Mesendoderm (in vitro differentiated cells): ENCODE measurements around the gene SPTLC2.

Experiments
- DNase-seq: peaks from one replicate; pipeline ENCODE4 v3.0.0; 2013
- H2AK5ac ChIP-seq: 2 replicates; pipeline ENCODE4 v1.6.1; 2013; ENCODE audit warnings: low read length, inconsistent platforms
- H2BK120ac ChIP-seq: 2 replicates; pipeline ENCODE4 v1.6.1; 2013; ENCODE audit warnings: low read depth, mild to moderate bottlenecking, low read length, moderate library complexity, mixed read lengths
- H2BK15ac ChIP-seq: replicated peaks from 2 replicates; pipeline ENCODE4 v1.6.1; 2013; ENCODE audit warnings: low read depth, mild to moderate bottlenecking, moderate library complexity
- H2BK5ac ChIP-seq: 2 replicates; pipeline ENCODE4 v1.6.1; 2013; ENCODE audit warnings: low read length, inconsistent platforms
- H3K18ac ChIP-seq: 2 replicates; pipeline ENCODE4 v1.6.1; 2013; ENCODE audit warnings: mild to moderate bottlenecking, low read length, mixed read lengths
- H3K23ac ChIP-seq: one replicate; pipeline ENCODE4 v1.6.1; 2013; ENCODE audit warnings: low read length
- H3K27ac ChIP-seq: 2 replicates; pipeline ENCODE4 v1.5.1; 2013; ENCODE audit warnings: low read depth, mild to moderate bottlenecking, inconsistent platforms, low read length, moderate library complexity
- H3K27me3 ChIP-seq: 2 replicates; pipeline ENCODE4 v1.6.1; 2013; ENCODE audit warnings: low read length, control low read depth, mild to moderate bottlenecking, inconsistent platforms; ENCODE audit not compliant: insufficient read depth, poor library complexity
- H3K36me3 ChIP-seq: 2 replicates; pipeline ENCODE4 v1.6.1; 2013; ENCODE audit warnings: low read length, inconsistent platforms; ENCODE audit not compliant: control insufficient read depth, insufficient read depth
- H3K4ac ChIP-seq: one replicate; pipeline ENCODE4 v1.6.1; 2013; ENCODE audit warnings: low read depth, mild to moderate bottlenecking, low read length, moderate library complexity
- H3K4me1 ChIP-seq: 2 replicates; pipeline ENCODE4 v1.6.1; 2013; ENCODE audit warnings: low read depth, low read length, inconsistent platforms; ENCODE audit not compliant: control insufficient read depth
- H3K4me2 ChIP-seq: 2 replicates; pipeline ENCODE4 v1.6.1; 2013; ENCODE audit warnings: low read length
- H3K4me3 ChIP-seq: 2 replicates; pipeline ENCODE4 v1.5.1; 2013; ENCODE audit warnings: mild to moderate bottlenecking, low read length
- H3K56ac ChIP-seq: one replicate; pipeline ENCODE4 v1.6.1; 2013; ENCODE audit warnings: low read length
- H3K79me1 ChIP-seq: 2 replicates; pipeline ENCODE4 v1.6.1; 2013; ENCODE audit warnings: low read length, inconsistent platforms
- H3K79me2 ChIP-seq: 2 replicates; pipeline ENCODE4 v1.6.1; 2013; ENCODE audit warnings: mild to moderate bottlenecking, low read length; ENCODE audit not compliant: control insufficient read depth, insufficient read depth
- H3K9ac ChIP-seq: 2 replicates; pipeline ENCODE4 v1.6.1; 2013; ENCODE audit warnings: low read length, inconsistent platforms
- H4K5ac ChIP-seq: one replicate; pipeline ENCODE4 v1.6.1; 2013; ENCODE audit warnings: low read length
- H4K8ac ChIP-seq: one replicate; pipeline ENCODE4 v1.6.1; 2013; ENCODE audit warnings: low read depth, mild to moderate bottlenecking, control low read depth, low read length, moderate library complexity
- WGBS: extraction: QIAGEN DNeasy Blood & Tissue Kit; methylation state at CpG from one replicate; pipeline ENCODE4 v1.1.7; 2013; ENCODE audit warnings: low lambda C conversion rate, missing lambda C conversion rate; ENCODE audit not compliant: insufficient coverage; ENCODE audit errors: extremely low coverage; 5-methylcytosine and 5-hydroxymethylcytosine counted together

The SPTLC2 gene

GRCh38 chr14:77612011-77612620 is 4.3 kb downstream of the SPTLC2 start:
- no CpG with 5 or more reads among the region's 2 CpGs for WGBS
- Histone ChIP-seq H4K8ac (no peak overlapping the region), H2AK5ac (no peak overlapping the region), H3K27ac (no peak overlapping the region), H4K5ac (no peak overlapping the region), H2BK15ac (no peak overlapping the region), H3K9ac (no peak overlapping the region), H3K79me1 (peaks cover 8% of the 10 kb centered on the region), H3K4me3 (no peak overlapping the region), H3K79me2 (peaks cover 28% of the 10 kb centered on the region), H3K56ac (no peak overlapping the region), H3K4me1 (peaks cover 6% of the 10 kb centered on the region), H3K36me3 (no peaks in the 10 kb centered on the region), H3K23ac (no peak overlapping the region), H3K4me2 (no peak overlapping the region), H3K4ac (no peak overlapping the region), H2BK120ac (no peak overlapping the region), H2BK5ac (no peak overlapping the region), H3K27me3 (no peaks in the 10 kb centered on the region), H3K18ac (no peak overlapping the region)
- peak; percentile 73 for DNase-seq

- Histone ChIP-seq H3K18ac (no peak overlapping the region), H3K4ac (no peak overlapping the region), H3K56ac (no peak overlapping the region), H3K23ac (no peak overlapping the region), H3K9ac (no peak overlapping the region), H3K27ac (no peak overlapping the region), H3K27me3 (no peaks in the 10 kb centered on the region), H2BK120ac (no peak overlapping the region), H3K79me2 (peaks cover 34% of the 10 kb centered on the region), H3K4me3 (no peak overlapping the region), H2AK5ac (no peak overlapping the region), H3K79me1 (peaks cover 8% of the 10 kb centered on the region), H3K36me3 (no peaks in the 10 kb centered on the region), H2BK15ac (no peak overlapping the region), H2BK5ac (no peak overlapping the region), H3K4me2 (no peak overlapping the region), H4K5ac (no peak overlapping the region), H3K4me1 (peaks cover 6% of the 10 kb centered on the region), H4K8ac (no peak overlapping the region)
- DNase-seq, result no peak
- WGBS, result no CpG with 5 or more reads among the region's 3 CpGs
Measured at GRCh38 chr14:77610553-77610952, 5.9 kb downstream of the SPTLC2 start.

GRCh38 chr14:77609922-77610321 is 6.5 kb downstream of the SPTLC2 start:
- H3K4ac ChIP-seq, result no peak overlapping the region
- no peak for DNase-seq
- H3K23ac ChIP-seq, result no peak overlapping the region
- no peak overlapping the region for H3K27ac ChIP-seq
- no peak overlapping the region for H3K4me2 ChIP-seq
- no peak overlapping the region for H3K9ac ChIP-seq
- no peaks in the 10 kb centered on the region for H3K36me3 ChIP-seq
- no peak overlapping the region for H3K18ac ChIP-seq
- no peak overlapping the region for H4K5ac ChIP-seq
- no CpG with 5 or more reads among the region's 3 CpGs for WGBS
- H3K4me1 ChIP-seq, result peaks cover 4% of the 10 kb centered on the region
- H4K8ac ChIP-seq, result no peak overlapping the region
- no peak overlapping the region for H2BK15ac ChIP-seq
- H3K56ac ChIP-seq, result no peak overlapping the region
- H2BK120ac ChIP-seq, result no peak overlapping the region
- H2AK5ac ChIP-seq, result no peak overlapping the region
- H2BK5ac ChIP-seq, result no peak overlapping the region
- H3K79me2 ChIP-seq, result peaks cover 30% of the 10 kb centered on the region
- peaks cover 6% of the 10 kb centered on the region for H3K79me1 ChIP-seq
- no peak overlapping the region for H3K4me3 ChIP-seq
- H3K27me3 ChIP-seq, result no peaks in the 10 kb centered on the region

- Histone ChIP-seq H4K8ac (no peak overlapping the region), H3K4ac (no peak overlapping the region), H4K5ac (no peak overlapping the region), H3K4me1 (peaks cover 4% of the 10 kb centered on the region), H3K36me3 (no peaks in the 10 kb centered on the region), H2BK15ac (no peak overlapping the region), H3K4me3 (no peak overlapping the region), H3K27me3 (no peaks in the 10 kb centered on the region), H3K79me2 (peaks cover 29% of the 10 kb centered on the region), H2AK5ac (no peak overlapping the region), H3K9ac (no peak overlapping the region), H3K18ac (no peak overlapping the region), H2BK5ac (no peak overlapping the region), H3K4me2 (no peak overlapping the region), H3K56ac (no peak overlapping the region), H3K79me1 (peaks cover 9% of the 10 kb centered on the region), H3K27ac (no peak overlapping the region), H3K23ac (peak overlapping the region; percentile 9), H2BK120ac (no peak overlapping the region)
- peak; percentile 53 for DNase-seq
- no CpG with 5 or more reads among the region's 9 CpGs for WGBS
Measured at GRCh38 chr14:77607741-77608302, 8.6 kb downstream of the SPTLC2 start.

GRCh38 chr14:77605392-77605972 is 11.0 kb downstream of the SPTLC2 start:
- no peak overlapping the region for H3K27ac ChIP-seq

More at GRCh38 chr14:77605392-77605972, 11.0 kb downstream of the SPTLC2 start:
- Histone ChIP-seq H3K36me3 (no peaks in the 10 kb centered on the region), H3K4ac (no peak overlapping the region), H3K23ac (no peak overlapping the region), H3K79me2 (peaks cover 23% of the 10 kb centered on the region), H3K4me3 (no peak overlapping the region), H3K4me1 (peaks cover 2% of the 10 kb centered on the region), H2BK5ac (no peak overlapping the region), H3K18ac (no peak overlapping the region), H2BK15ac (no peak overlapping the region), H3K9ac (no peak overlapping the region), H3K4me2 (no peak overlapping the region), H2BK120ac (no peak overlapping the region), H3K27me3 (no peaks in the 10 kb centered on the region), H4K5ac (no peak overlapping the region), H3K56ac (no peak overlapping the region), H3K79me1 (peaks cover 10% of the 10 kb centered on the region), H2AK5ac (no peak overlapping the region), H4K8ac (no peak overlapping the region)
- no CpG with 5 or more reads among the region's 3 CpGs for WGBS
- no peak for DNase-seq
